ENCODE measurements around the gene RCAN2. TPM values are rescaled to one million over a fixed set of nuclear protein-coding genes. Genes with fewer than 3 reads are reported as not detected.

The RCAN2 gene
- total and polyA plus RNA-seq, 7 donors, result 2.6 to 108 (median 20.0) TPM

DNA sequence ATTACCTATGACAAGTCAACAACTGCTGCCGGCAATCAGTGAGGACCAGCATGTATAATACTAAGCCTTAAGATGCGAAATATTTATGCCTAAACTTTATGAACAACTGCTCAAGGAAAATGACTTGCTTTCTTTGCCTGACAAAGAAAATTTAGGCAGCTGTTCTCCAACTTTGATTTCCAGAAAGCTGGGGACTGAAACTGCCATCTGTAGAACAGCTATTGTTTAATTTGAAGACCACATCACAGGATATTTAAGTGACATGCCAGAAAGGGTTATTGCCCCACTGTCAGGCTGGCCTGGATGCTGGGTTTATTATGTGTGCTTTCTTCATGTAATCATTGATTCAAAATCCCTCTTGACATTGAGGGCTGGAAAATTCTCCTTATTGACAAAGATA lies 166.5 kb downstream of the RCAN2 start:
- H3K9me3 ChIP-seq, result no peaks in the 10 kb centered on the region
- peaks cover 12% of the 10 kb centered on the region for H3K4me1 ChIP-seq
- no peaks in the 10 kb centered on the region for H3K36me3 ChIP-seq (ENCODE audit: insufficient read depth in 1 of 2, low read depth in 1 of 2)
- no peak overlapping the region for H3K4me3 ChIP-seq
- no peak for ATAC-seq
- DNase-seq, result no peak
- intact Hi-C loops (cut with DNase I), result no loop called here
- H3K27me3 ChIP-seq (ENCODE audit: insufficient read depth in 3 of 3, low read length in 2 of 3), result no peaks in the 10 kb centered on the region
- TF ChIP-seq, protein P1, sequence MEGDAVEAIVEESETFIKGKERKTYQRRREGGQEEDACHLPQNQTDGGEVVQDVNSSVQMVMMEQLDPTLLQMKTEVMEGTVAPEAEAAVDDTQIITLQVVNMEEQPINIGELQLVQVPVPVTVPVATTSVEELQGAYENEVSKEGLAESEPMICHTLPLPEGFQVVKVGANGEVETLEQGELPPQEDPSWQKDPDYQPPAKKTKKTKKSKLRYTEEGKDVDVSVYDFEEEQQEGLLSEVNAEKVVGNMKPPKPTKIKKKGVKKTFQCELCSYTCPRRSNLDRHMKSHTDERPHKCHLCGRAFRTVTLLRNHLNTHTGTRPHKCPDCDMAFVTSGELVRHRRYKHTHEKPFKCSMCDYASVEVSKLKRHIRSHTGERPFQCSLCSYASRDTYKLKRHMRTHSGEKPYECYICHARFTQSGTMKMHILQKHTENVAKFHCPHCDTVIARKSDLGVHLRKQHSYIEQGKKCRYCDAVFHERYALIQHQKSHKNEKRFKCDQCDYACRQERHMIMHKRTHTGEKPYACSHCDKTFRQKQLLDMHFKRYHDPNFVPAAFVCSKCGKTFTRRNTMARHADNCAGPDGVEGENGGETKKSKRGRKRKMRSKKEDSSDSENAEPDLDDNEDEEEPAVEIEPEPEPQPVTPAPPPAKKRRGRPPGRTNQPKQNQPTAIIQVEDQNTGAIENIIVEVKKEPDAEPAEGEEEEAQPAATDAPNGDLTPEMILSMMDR (IDR thresholded peaks at IDR 0.05), result no peak
- 73 to 91% (median 85%) methylated on average over 2 of the region's 2 CpGs for WGBS, 3 donors
- no peak overlapping the region for H3K27ac ChIP-seq

DNA sequence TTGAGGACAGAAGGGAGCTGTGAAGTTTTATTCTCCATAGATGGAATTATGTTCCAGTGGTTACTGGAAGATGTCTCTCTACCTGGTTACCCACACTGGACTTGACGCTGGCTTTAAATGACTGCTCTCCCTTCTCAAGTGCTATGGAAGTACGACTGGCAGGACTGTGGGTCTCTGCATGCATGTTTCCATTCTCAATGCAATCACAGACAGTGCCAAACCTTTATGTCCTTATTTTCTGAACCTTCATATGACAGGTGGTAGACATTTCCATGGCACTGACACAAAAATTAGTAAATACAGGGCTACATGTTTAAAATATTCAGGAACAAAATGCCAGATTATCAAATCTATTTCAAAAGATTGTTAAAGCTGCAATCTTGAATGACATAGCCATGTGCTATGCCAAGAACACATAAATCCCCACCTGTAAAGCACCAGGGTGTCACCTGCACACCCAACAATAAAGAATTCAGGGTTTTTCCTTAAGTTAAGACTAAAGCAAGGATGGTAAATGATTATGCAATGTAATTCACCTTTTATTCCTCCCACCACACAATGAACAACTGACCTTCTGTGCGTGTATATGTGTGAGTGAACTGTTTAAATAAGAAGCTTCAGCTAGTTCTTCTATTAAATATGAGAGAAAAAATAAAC lies 167.2 kb downstream of the RCAN2 start:
- TF ChIP-seq, protein P1 (IDR thresholded peaks at IDR 0.05), result no peak
- peaks cover 12% of the 10 kb centered on the region for H3K4me1 ChIP-seq

DNA sequence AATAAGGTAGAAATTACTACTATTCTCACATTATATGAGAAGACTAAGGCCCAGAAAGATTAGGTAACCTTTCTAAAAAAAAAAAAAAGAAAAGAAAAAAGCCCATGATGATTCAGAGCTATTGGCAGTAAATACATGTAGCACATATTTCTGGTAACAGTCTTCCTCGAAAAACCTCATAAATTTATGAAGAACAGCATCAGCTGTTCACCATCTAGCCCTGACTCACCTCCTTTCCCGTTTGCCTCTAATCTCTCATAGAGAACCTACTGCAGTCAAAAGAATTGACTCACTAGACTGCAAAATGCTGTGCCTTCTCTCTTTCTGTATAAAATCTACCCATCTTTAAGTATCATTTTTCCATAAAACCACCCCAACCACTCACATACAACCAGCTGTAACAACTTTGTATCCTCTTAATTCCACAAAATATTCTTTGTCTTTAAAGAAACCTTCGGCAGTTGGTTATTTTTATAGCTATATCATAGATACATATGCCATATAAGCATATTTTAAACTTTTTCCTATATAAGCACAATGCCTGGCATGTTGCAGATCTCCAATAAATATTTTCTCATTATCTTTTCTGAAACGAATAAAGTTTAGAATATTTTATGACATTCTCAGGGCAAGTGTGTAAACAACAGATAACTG lies 167.8 kb downstream of the RCAN2 start:
- no peak overlapping the region for H3K4me3 ChIP-seq
- no peaks in the 10 kb centered on the region for H3K9me3 ChIP-seq
- intact Hi-C loops (cut with DNase I), result no loop called here
- TF ChIP-seq, protein P1 (IDR thresholded peaks at IDR 0.05), result no peak
- no peak for DNase-seq
- H3K27ac ChIP-seq, result no peak overlapping the region
- H3K27me3 ChIP-seq (ENCODE audit: insufficient read depth in 3 of 3, low read length in 2 of 3), result no peaks in the 10 kb centered on the region
- no peaks in the 10 kb centered on the region for H3K36me3 ChIP-seq (ENCODE audit: insufficient read depth in 1 of 2, low read depth in 1 of 2)
- H3K4me1 ChIP-seq, result peaks cover 12% of the 10 kb centered on the region
- WGBS, 3 donors, result 46 to 72% (median 50%) methylated on average over 4 of the region's 4 CpGs
- ATAC-seq, result peak; percentile 54 to 76 (median 62)

More for the DNA sequence above, 167.2 kb downstream of the RCAN2 start:
- H3K4me3 ChIP-seq, result no peak overlapping the region
- ATAC-seq (no peak), DNase-seq (no peak)
- WGBS, 3 donors, result 82 to 95% (median 83%) methylated on average over 3 of the region's 3 CpGs
- H3K27me3 ChIP-seq (ENCODE audit: insufficient read depth in 3 of 3, low read length in 2 of 3), result no peaks in the 10 kb centered on the region
- H3K36me3 ChIP-seq (ENCODE audit: insufficient read depth in 1 of 2, low read depth in 1 of 2), result no peaks in the 10 kb centered on the region
- intact Hi-C loops (cut with DNase I), result no loop called here
- H3K9me3 ChIP-seq, result no peaks in the 10 kb centered on the region
- H3K27ac ChIP-seq, result no peak overlapping the region

DNA sequence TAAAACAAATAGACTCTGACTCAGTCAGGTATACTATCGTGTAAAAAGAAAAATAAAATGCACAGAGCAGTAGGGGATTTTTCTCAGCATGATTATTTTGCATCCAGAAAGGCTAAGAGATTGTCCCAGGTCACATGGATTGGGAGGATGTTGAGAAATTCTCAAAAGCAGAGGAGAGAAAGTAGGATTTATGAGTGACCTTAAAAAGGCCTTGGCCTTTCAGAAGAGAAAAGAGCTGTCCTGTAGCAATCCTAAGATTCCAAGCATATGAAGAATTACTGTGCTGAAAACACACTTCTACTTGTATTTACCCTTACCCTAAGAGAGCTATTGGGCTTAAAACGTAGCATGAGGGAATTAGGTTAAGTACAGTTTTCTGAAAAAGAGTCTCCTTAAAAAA lies 170.7 kb downstream of the RCAN2 start:
- ATAC-seq, result no peak
- H3K27ac ChIP-seq, result no peak overlapping the region
- intact Hi-C loops (cut with DNase I), result no loop called here
- TF ChIP-seq, protein P1 (IDR thresholded peaks at IDR 0.05), result no peak
- H3K4me3 ChIP-seq, result no peak overlapping the region
- H3K4me1 ChIP-seq, result peaks cover 4% of the 10 kb centered on the region
- no peaks in the 10 kb centered on the region for H3K9me3 ChIP-seq
- no peak for DNase-seq
- 74 to 87% (median 86%) methylated on average over 2 of the region's 2 CpGs for WGBS, 3 donors
- no peaks in the 10 kb centered on the region for H3K27me3 ChIP-seq (ENCODE audit: insufficient read depth in 3 of 3, low read length in 2 of 3)
- H3K36me3 ChIP-seq (ENCODE audit: insufficient read depth in 1 of 2, low read depth in 1 of 2), result no peaks in the 10 kb centered on the region

Measured in psoas muscle (tissue), 8 donors.